ENCODE data around the gene ASCL2.

ASCL2 gene

GRCh38 chr11:2271327-2272227, 1.2 kb upstream of the ASCL2 start:
- DNase-seq (ENCODE audit: low spot score): no peak
- in situ Hi-C loops (cut with MboI; ENCODE audit: low pct_unique_long_range_greater_than_20kb, low sequenced_read_pairs, unreplicated experiment): no loop called here
- TF ChIP-seq CTCF (IDR thresholded peaks at IDR 0.05; ENCODE audit: extremely low read depth, insufficient read depth, missing control alignments): no peak

- DNase-seq (ENCODE audit: low spot score): no peak
- TF ChIP-seq CTCF (IDR thresholded peaks at IDR 0.05; ENCODE audit: extremely low read depth, insufficient read depth, missing control alignments): no peak
- in situ Hi-C loops (cut with MboI; ENCODE audit: low pct_unique_long_range_greater_than_20kb, low sequenced_read_pairs, unreplicated experiment): no loop called here
Measured at GRCh38 chr11:2271077-2271326, 614 bp upstream of the ASCL2 start.

- no peak for TF ChIP-seq CTCF (IDR thresholded peaks at IDR 0.05; ENCODE audit: extremely low read depth, insufficient read depth, missing control alignments)
- in situ Hi-C loops (cut with MboI; ENCODE audit: low pct_unique_long_range_greater_than_20kb, low sequenced_read_pairs, unreplicated experiment): no loop called here
- peak; percentile 44 for DNase-seq (ENCODE audit: low spot score)
Measured at GRCh38 chr11:2269601-2270321, 627 bp downstream of the ASCL2 start.

GRCh38 chr11:2268729-2269600, 1.4 kb downstream of the ASCL2 start:
- in situ Hi-C loops (cut with MboI; ENCODE audit: low pct_unique_long_range_greater_than_20kb, low sequenced_read_pairs, unreplicated experiment): no loop called here
- no peak for TF ChIP-seq CTCF (IDR thresholded peaks at IDR 0.05; ENCODE audit: extremely low read depth, insufficient read depth, missing control alignments)
- DNase-seq (ENCODE audit: low spot score): peak; percentile 82

GRCh38 chr11:2267851-2268728, 2.3 kb downstream of the ASCL2 start:
- no peak for TF ChIP-seq CTCF (IDR thresholded peaks at IDR 0.05; ENCODE audit: extremely low read depth, insufficient read depth, missing control alignments)
- in situ Hi-C loops (cut with MboI; ENCODE audit: low pct_unique_long_range_greater_than_20kb, low sequenced_read_pairs, unreplicated experiment): no loop called here
- DNase-seq (ENCODE audit: low spot score): no peak
